RWPE2 (cell line): Measurements from ENCODE around the gene SEMA5A.

Source experiments
- ATAC-seq: fragments of 200-7000 bp; cut with Tn5 transposase; 3 replicates; pipeline ENCODE4 v1.9.1; 2021; ENCODE audit warnings: low read depth
- DNase-seq: peaks from one replicate; pipeline ENCODE4 v3.0.0-alpha.2; 2020; ENCODE audit warnings: low spot score
- H3K27ac ChIP-seq: fragments of 450-650 bp; 2 replicates; pipeline ENCODE4 v1.5.1; 2017; ENCODE audit warnings: mild to moderate bottlenecking; ENCODE audit not compliant: poor library complexity, severe bottlenecking
- H3K27me3 ChIP-seq: fragments of 250-450 bp; sonication (Bioruptor Pico); 2 replicates; pipeline ENCODE4 v1.5.1; 2021; ENCODE audit warnings: mild to moderate bottlenecking, moderate library complexity; ENCODE audit not compliant: insufficient read depth, poor library complexity, severe bottlenecking
- H3K36me3 ChIP-seq: fragments of 250-450 bp; sonication (Bioruptor Pico); 2 replicates; pipeline ENCODE4 v1.5.1; 2020; ENCODE audit warnings: low read depth, mild to moderate bottlenecking, moderate library complexity
- H3K4me1 ChIP-seq: fragments of 250-450 bp; sonication (Bioruptor Pico); 2 replicates; pipeline ENCODE4 v1.5.1; 2021; ENCODE audit warnings: mild to moderate bottlenecking, moderate library complexity; ENCODE audit not compliant: insufficient read depth, poor library complexity, severe bottlenecking
- H3K4me3 ChIP-seq: fragments of 250-450 bp; sonication (Bioruptor Pico); 2 replicates; pipeline ENCODE4 v1.5.1; 2021; ENCODE audit warnings: mild to moderate bottlenecking, moderate library complexity; ENCODE audit not compliant: severe bottlenecking
- H3K9me3 ChIP-seq: fragments of 250-450 bp; sonication (Bioruptor Pico); 2 replicates; pipeline ENCODE4 v1.5.1; 2021; ENCODE audit warnings: mild to moderate bottlenecking, moderate library complexity; ENCODE audit not compliant: severe bottlenecking
- CTCF ChIP-seq: fragments of 450-650 bp; IDR thresholded peaks from one replicate; pipeline ENCODE4 v1.5.1; 2017; ENCODE audit warnings: mild to moderate bottlenecking, moderate library complexity; ENCODE audit not compliant: poor library complexity, severe bottlenecking

SEMA5A gene

GRCh38 chr5:9157811-9158210 lies 388.1 kb downstream of the SEMA5A start:
- Histone ChIP-seq H3K27me3 (no peaks in the 10 kb centered on the region), H3K4me1 (no peaks in the 10 kb centered on the region), H3K27ac (no peak overlapping the region), H3K36me3 (no peaks in the 10 kb centered on the region), H3K9me3 (no peaks in the 10 kb centered on the region), H3K4me3 (no peak overlapping the region)
- DNase-seq, result no peak
- no peak for ATAC-seq
- TF ChIP-seq CTCF, result no peak

- ATAC-seq (no peak), DNase-seq (no peak)
- no peaks in the 10 kb centered on the region for H3K27me3 ChIP-seq
- no peaks in the 10 kb centered on the region for H3K36me3 ChIP-seq
- no peak overlapping the region for H3K4me3 ChIP-seq
- H3K4me1 ChIP-seq, result no peaks in the 10 kb centered on the region
- TF ChIP-seq CTCF, result no peak
- H3K9me3 ChIP-seq, result no peaks in the 10 kb centered on the region
- H3K27ac ChIP-seq, result no peak overlapping the region
Measured at GRCh38 chr5:9157020-9157419, 388.9 kb downstream of the SEMA5A start.

- Histone ChIP-seq H3K9me3 (no peaks in the 10 kb centered on the region), H3K27me3 (no peaks in the 10 kb centered on the region), H3K36me3 (no peaks in the 10 kb centered on the region), H3K4me1 (no peaks in the 10 kb centered on the region), H3K27ac (no peak overlapping the region), H3K4me3 (no peak overlapping the region)
- DNase-seq, result no peak
- TF ChIP-seq CTCF, result peak; percentile 69
- peak; percentile 85 for ATAC-seq
Measured at GRCh38 chr5:9156282-9156681, 389.6 kb downstream of the SEMA5A start.

- no peak for TF ChIP-seq CTCF
- peaks cover 23% of the 10 kb centered on the region for H3K4me1 ChIP-seq
- ATAC-seq (no peak), DNase-seq (no peak)
- no peak overlapping the region for H3K4me3 ChIP-seq
- H3K27ac ChIP-seq, result no peak overlapping the region
- H3K9me3 ChIP-seq, result no peaks in the 10 kb centered on the region
- H3K27me3 ChIP-seq, result no peaks in the 10 kb centered on the region
- H3K36me3 ChIP-seq, result no peaks in the 10 kb centered on the region
Measured at GRCh38 chr5:9151684-9152427, 394.0 kb downstream of the SEMA5A start.

GRCh38 chr5:9149988-9150387 lies 395.9 kb downstream of the SEMA5A start:
- no peak overlapping the region for H3K4me3 ChIP-seq
- peak overlapping the region; percentile 85 for H3K27ac ChIP-seq
- H3K9me3 ChIP-seq, result no peaks in the 10 kb centered on the region
- no peaks in the 10 kb centered on the region for H3K36me3 ChIP-seq
- no peaks in the 10 kb centered on the region for H3K27me3 ChIP-seq
- peak; percentile 95 for DNase-seq
- ATAC-seq, result peak; percentile 95
- peaks cover 23% of the 10 kb centered on the region for H3K4me1 ChIP-seq
- TF ChIP-seq CTCF, result no peak
